Measurements from ENCODE around the gene PTCH1. TPM values are rescaled to one million over a fixed set of nuclear protein-coding genes. Genes with fewer than 3 reads are reported as not detected.

PTCH1 gene
- total and polyA plus RNA-seq, 4 donors, result 3.1 to 31.1 (median 12.1) TPM

DNA sequence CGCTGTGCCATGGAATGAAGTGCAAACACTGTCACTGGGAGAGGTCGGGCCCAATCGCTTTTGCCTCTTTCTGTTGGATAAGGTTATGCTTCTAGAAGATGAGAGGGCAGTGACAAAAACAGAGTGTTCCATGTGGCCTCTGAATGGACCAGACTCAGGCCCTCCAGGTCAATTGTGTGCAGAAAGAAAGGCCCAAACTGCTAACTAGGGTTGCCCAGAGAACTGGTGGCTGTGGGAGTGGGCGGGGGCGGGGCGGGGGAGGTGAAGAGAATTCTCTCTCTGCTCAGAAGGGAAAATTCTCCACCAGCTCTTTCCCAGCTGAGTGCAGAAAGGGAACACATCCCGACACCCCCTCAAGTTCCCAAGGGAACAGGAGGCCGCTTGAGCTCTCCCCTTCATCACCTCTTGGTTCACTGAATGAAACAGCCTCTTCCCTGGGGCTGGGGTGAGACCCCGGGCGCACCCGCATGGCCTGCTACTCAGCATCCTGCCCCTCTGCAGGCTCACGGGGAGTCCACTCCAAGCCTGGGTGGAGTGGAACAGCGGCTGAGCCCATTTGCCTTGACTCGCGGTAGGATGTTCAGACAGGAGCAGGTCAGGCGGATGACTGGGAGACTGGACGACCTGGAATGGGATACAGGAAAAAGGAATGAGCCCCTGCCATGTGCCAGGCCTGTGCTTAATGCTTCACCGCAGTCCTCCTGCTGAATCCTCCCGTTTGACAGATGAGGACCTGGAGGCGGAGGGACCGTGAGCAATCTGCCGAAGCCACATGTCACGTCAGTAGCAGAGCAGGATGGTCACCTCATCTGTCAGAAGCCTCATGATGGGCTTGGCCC, 105.5 kb downstream of the PTCH1 start:
- Histone ChIP-seq H3K4me3 (no peak overlapping the region), H3K9me3 (ENCODE audit: control insufficient read depth in 4 of 4, insufficient read depth in 3 of 4, low read length in 3 of 4) (no peaks in the 10 kb centered on the region), H3K9ac (ENCODE audit: insufficient read depth in 1 of 2, low read length in 2 of 2) (no peak overlapping the region), H3K36me3 (ENCODE audit: control insufficient read depth in 4 of 4, insufficient read depth in 4 of 4, low read length in 4 of 4) (no peaks in the 10 kb centered on the region), H3K4me1 (ENCODE audit: control insufficient read depth in 5 of 5, insufficient read depth in 5 of 5, low read length in 5 of 5) (peaks cover 0 to 24% (median 0%) of the 10 kb centered on the region in 5 donors), H3K27ac (ENCODE audit: low read depth in 1 of 2, low read length in 1 of 2) (no peak overlapping the region), H3K27me3 (ENCODE audit: control insufficient read depth in 3 of 3, insufficient read depth in 3 of 3, low read length in 2 of 3) (no peaks in the 10 kb centered on the region)
- TF ChIP-seq, protein P1, sequence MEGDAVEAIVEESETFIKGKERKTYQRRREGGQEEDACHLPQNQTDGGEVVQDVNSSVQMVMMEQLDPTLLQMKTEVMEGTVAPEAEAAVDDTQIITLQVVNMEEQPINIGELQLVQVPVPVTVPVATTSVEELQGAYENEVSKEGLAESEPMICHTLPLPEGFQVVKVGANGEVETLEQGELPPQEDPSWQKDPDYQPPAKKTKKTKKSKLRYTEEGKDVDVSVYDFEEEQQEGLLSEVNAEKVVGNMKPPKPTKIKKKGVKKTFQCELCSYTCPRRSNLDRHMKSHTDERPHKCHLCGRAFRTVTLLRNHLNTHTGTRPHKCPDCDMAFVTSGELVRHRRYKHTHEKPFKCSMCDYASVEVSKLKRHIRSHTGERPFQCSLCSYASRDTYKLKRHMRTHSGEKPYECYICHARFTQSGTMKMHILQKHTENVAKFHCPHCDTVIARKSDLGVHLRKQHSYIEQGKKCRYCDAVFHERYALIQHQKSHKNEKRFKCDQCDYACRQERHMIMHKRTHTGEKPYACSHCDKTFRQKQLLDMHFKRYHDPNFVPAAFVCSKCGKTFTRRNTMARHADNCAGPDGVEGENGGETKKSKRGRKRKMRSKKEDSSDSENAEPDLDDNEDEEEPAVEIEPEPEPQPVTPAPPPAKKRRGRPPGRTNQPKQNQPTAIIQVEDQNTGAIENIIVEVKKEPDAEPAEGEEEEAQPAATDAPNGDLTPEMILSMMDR (IDR thresholded peaks at IDR 0.05; ENCODE audit: control extremely low read depth, extremely low read depth), result no peak
- ATAC-seq (ENCODE audit: insufficient read depth, low FRiP score) (no peak), DNase-seq (no peak)
- 94 to 96% methylated on average over 23 of the region's 23 CpGs for WGBS, 2 donors

DNA sequence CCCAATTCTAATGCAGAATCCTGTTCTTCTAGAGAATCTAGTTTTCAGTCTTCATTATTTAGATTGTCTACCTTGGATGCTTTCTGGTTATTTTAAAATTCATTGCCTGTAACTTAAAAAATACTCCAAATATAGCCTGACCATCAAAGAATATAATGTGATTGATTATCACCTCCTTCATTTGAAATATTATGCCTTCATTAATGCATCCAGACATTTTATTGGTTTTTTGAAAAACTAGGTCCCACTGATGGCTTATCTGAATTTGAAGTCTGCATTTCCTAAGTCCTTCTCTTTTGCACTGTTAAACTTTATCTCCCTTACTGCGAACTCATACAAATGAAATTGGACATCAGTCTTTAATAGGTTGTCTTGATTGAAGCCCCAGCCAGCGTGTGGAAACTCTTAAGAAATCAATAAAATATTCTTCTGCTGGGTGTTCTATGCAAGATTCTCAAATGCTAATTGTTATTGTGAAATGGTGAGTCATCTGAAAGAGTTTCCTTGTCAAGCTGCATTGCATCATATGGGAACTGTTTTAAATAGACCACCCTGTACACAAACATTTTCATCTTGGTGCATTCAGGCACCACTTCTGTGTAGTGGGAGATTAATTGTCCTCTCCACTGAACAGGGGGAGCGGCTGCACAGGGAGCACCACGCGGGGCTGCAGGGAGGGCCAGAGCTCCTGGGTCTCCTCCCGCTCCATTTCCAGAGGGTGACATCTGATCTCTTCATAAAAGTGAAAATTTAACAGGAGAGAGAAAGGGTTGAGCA, 106.9 kb downstream of the PTCH1 start:
- DNase-seq (peak in 2 of 3 donors; percentile 84 to 92), ATAC-seq (ENCODE audit: insufficient read depth, low FRiP score) (peak; percentile 6)
- 59 to 61% methylated on average over 6 of the region's 6 CpGs for WGBS, 2 donors
- Histone ChIP-seq H3K9ac (ENCODE audit: insufficient read depth in 1 of 2, low read length in 2 of 2) (no peak overlapping the region), H3K36me3 (ENCODE audit: control insufficient read depth in 4 of 4, insufficient read depth in 4 of 4, low read length in 4 of 4) (no peaks in the 10 kb centered on the region), H3K4me1 (ENCODE audit: control insufficient read depth in 5 of 5, insufficient read depth in 5 of 5, low read length in 5 of 5) (peaks cover 0 to 29% (median 0%) of the 10 kb centered on the region in 5 donors), H3K27ac (ENCODE audit: low read depth in 1 of 2, low read length in 1 of 2) (no peak overlapping the region), H3K4me3 (no peak overlapping the region), H3K9me3 (ENCODE audit: control insufficient read depth in 4 of 4, insufficient read depth in 3 of 4, low read length in 3 of 4) (no peaks in the 10 kb centered on the region), H3K27me3 (ENCODE audit: control insufficient read depth in 3 of 3, insufficient read depth in 3 of 3, low read length in 2 of 3) (no peaks in the 10 kb centered on the region)
- TF ChIP-seq, protein P1 (IDR thresholded peaks at IDR 0.05; ENCODE audit: control extremely low read depth, extremely low read depth), result no peak

DNA sequence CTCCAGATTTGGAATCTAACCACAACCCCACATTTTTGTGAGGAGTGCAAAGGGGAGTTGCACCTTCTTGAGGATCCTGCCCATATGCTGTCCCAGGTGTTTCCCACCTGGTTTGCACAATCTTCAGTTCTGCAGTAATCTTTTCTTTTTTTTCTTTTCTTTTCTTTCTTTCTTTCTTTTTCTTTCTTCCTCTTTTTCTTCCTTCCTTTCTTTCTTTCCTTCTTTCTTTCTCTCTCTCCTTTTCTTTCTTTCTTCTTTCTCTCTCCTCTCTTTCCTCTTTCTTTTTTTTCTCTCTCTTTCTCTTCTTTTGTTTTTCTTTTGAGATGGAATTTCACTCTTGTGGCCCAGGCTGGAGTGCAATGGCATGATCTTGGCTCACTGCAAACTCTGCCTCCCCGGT, 109.2 kb downstream of the PTCH1 start:
- Histone ChIP-seq H3K9me3 (ENCODE audit: control insufficient read depth in 4 of 4, insufficient read depth in 3 of 4, low read length in 3 of 4) (no peaks in the 10 kb centered on the region), H3K27me3 (ENCODE audit: control insufficient read depth in 3 of 3, insufficient read depth in 3 of 3, low read length in 2 of 3) (no peaks in the 10 kb centered on the region), H3K36me3 (ENCODE audit: control insufficient read depth in 4 of 4, insufficient read depth in 4 of 4, low read length in 4 of 4) (no peaks in the 10 kb centered on the region), H3K4me1 (ENCODE audit: control insufficient read depth in 5 of 5, insufficient read depth in 5 of 5, low read length in 5 of 5) (peaks cover 0 to 29% (median 0%) of the 10 kb centered on the region in 5 donors), H3K9ac (ENCODE audit: insufficient read depth in 1 of 2, low read length in 2 of 2) (no peak overlapping the region), H3K27ac (ENCODE audit: low read depth in 1 of 2, low read length in 1 of 2) (no peak overlapping the region), H3K4me3 (no peak overlapping the region)
- TF ChIP-seq, protein P1 (IDR thresholded peaks at IDR 0.05; ENCODE audit: control extremely low read depth, extremely low read depth), result no peak
- no peak for ATAC-seq (ENCODE audit: insufficient read depth, low FRiP score)
- 93 to 97% methylated on average over 1 of the region's 1 CpG for WGBS, 2 donors
- no peak for DNase-seq
